Superior temporal gyrus (tissue), 1 donor: ENCODE measurements around the gene ZNF214.
A peak's percentile ranks its signal among the peaks of the same experiment; 100 is the strongest.

Experiments used
- DNase-seq: peaks from one replicate; pipeline ENCODE4 v3.0.0-alpha.2; 2016; ENCODE audit errors: extremely low spot score

ZNF214 gene

GRCh38 chr11:7020183-7020917 is at the start of gene ZNF214, which contains the start of gene NLRP14:
TSS of gene ZNF214 (minus strand) at chr11:7020346. CDS start at chr11:7002835, 17,511 bp downstream.
TSS of gene NLRP14 (plus strand) at chr11:7020479. CDS start at chr11:7038587, 18,108 bp downstream.
- DNase-seq: peak; percentile 87

- DNase-seq: no peak
Observed at GRCh38 chr11:7062534-7062933, 42.4 kb upstream of the ZNF214 start.

- no peak for DNase-seq
Observed at GRCh38 chr11:7060868-7061267, 40.7 kb upstream of the ZNF214 start.

GRCh38 chr11:7057641-7058040 is 37.5 kb upstream of the ZNF214 start:
- DNase-seq: no peak

GRCh38 chr11:7056828-7057513 is 36.8 kb upstream of the ZNF214 start:
- no peak for DNase-seq

- no peak for DNase-seq
Observed at GRCh38 chr11:7050191-7050590, 30.0 kb upstream of the ZNF214 start.

GRCh38 chr11:7046474-7047175 is 26.5 kb upstream of the ZNF214 start:
- no peak for DNase-seq

GRCh38 chr11:7034019-7034418 is 13.9 kb upstream of the ZNF214 start:
- no peak for DNase-seq

GRCh38 chr11:7032692-7033091 is 12.5 kb upstream of the ZNF214 start:
- no peak for DNase-seq

- no peak for DNase-seq
Observed at GRCh38 chr11:7031471-7031871, 11.3 kb upstream of the ZNF214 start.

- no peak for DNase-seq
Observed at GRCh38 chr11:7030836-7031235, 10.7 kb upstream of the ZNF214 start.

- DNase-seq: no peak
Observed at GRCh38 chr11:7028141-7028540, 8.0 kb upstream of the ZNF214 start.

GRCh38 chr11:7021318-7021717 is 1.2 kb upstream of the ZNF214 start:
- no peak for DNase-seq

GRCh38 chr11:7019500-7020182 is 505 bp downstream of the ZNF214 start:
- no peak for DNase-seq

- no peak for DNase-seq
Observed at GRCh38 chr11:7016011-7016410, 4.1 kb downstream of the ZNF214 start.

GRCh38 chr11:7014118-7014517 is 6.0 kb downstream of the ZNF214 start:
- DNase-seq: no peak

- no peak for DNase-seq
Observed at GRCh38 chr11:7004482-7004881, 15.7 kb downstream of the ZNF214 start.

GRCh38 chr11:6995703-6996102 is 24.4 kb downstream of the ZNF214 start:
- DNase-seq: no peak

- no peak for DNase-seq
Observed at GRCh38 chr11:6992457-6993417, 27.4 kb downstream of the ZNF214 start.

- no peak for DNase-seq
Observed at GRCh38 chr11:6992026-6992425, 28.1 kb downstream of the ZNF214 start.

- DNase-seq: no peak
Observed at GRCh38 chr11:6991227-6991626, 28.9 kb downstream of the ZNF214 start.
